ENCODE data around the gene CUL4A.

CUL4A gene

DNA sequence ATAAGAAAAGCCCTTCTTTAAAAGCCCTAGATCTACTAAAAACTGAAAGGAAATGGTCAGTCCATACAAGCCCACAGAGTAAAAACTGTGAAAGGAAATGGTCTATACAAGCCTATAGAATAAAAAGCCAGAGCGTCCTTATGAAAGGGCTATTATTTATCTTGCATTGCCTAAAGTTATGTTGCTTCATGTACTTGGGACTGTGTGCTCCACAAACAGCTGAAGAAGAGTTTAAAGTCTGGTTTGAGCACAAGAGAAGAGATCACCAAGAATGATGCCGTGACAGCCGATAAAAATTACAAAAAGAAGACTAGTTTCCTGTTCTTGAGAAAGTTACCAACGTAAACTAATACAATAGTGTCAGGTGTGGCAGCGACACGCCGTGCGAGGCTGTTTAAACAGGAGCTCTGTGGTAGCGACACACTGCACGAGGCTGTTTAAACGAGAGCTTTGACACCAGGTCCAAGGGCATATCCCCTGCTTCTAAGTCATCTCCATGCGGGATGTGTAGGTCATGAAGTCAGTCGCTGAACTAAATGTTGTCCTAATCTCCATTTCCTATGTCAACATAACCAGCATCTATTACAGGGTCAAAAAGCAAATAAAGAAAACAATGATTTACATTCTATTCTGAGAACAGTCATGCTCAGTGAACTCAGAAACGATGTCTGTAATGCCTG, 25.8 kb upstream of the CUL4A start:
- Histone ChIP-seq H3K27ac (ENCODE audit: poor library complexity, severe bottlenecking) (no peak overlapping the region), H3K4me3 (ENCODE audit: severe bottlenecking) (no peak overlapping the region), H3K4me1 (ENCODE audit: insufficient read depth, poor library complexity, severe bottlenecking) (peaks cover 16% of the 10 kb centered on the region), H3K9me3 (ENCODE audit: severe bottlenecking) (no peaks in the 10 kb centered on the region), H3K36me3 (ENCODE audit: low read depth) (peaks cover 93% of the 10 kb centered on the region), H3K27me3 (ENCODE audit: insufficient read depth, poor library complexity, severe bottlenecking) (no peaks in the 10 kb centered on the region)
- TF ChIP-seq, protein P1, sequence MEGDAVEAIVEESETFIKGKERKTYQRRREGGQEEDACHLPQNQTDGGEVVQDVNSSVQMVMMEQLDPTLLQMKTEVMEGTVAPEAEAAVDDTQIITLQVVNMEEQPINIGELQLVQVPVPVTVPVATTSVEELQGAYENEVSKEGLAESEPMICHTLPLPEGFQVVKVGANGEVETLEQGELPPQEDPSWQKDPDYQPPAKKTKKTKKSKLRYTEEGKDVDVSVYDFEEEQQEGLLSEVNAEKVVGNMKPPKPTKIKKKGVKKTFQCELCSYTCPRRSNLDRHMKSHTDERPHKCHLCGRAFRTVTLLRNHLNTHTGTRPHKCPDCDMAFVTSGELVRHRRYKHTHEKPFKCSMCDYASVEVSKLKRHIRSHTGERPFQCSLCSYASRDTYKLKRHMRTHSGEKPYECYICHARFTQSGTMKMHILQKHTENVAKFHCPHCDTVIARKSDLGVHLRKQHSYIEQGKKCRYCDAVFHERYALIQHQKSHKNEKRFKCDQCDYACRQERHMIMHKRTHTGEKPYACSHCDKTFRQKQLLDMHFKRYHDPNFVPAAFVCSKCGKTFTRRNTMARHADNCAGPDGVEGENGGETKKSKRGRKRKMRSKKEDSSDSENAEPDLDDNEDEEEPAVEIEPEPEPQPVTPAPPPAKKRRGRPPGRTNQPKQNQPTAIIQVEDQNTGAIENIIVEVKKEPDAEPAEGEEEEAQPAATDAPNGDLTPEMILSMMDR (IDR thresholded peaks at IDR 0.05; ENCODE audit: poor library complexity, severe bottlenecking) = no peak
- DNase-seq (ENCODE audit: low spot score) = no peak
- ATAC-seq (ENCODE audit: low read depth) = no peak

DNA sequence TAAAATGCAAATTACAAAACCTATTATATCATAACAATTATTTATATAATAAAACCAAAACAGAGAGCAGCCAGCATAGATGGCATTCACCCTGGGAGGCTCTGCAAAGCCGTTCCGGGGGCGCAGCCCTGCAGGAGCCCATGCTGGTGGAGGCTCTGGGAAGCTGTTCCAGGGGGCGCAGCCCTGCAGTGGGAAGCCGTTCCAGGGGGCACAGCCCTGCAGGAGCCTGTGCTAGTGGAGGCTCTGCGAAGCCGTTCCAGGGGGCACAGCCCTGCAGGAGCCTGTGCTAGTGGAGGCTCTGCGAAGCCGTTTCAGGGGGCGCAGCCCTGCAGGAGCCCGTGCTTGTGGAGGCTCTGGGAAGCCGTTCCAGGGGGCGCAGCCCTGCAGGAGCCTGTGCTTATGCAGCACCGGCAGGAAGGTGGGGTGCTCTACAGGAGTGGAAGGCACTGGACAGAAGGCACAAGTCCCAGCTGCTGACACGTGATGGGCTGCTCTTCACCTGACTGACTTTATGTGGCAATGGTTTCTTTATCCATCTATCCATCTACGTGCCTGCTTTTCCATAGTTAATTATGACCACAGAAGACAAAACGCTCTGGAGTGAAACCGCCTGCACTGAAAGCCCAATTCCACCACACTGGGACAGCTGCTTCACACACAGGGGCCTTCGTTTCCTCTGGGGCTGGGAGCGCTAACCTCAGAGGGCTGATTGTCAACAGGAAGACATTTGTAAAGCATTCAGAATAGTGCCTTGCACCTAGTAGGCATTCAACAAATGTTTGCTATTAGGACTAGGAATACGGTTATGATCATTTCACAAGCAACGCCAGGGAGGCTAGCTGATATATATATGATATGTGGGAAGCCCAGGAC, 24.6 kb upstream of the CUL4A start:
- Histone ChIP-seq H3K27me3 (ENCODE audit: insufficient read depth, poor library complexity, severe bottlenecking) (no peaks in the 10 kb centered on the region), H3K27ac (ENCODE audit: poor library complexity, severe bottlenecking) (no peak overlapping the region), H3K36me3 (ENCODE audit: low read depth) (peaks cover 93% of the 10 kb centered on the region), H3K9me3 (ENCODE audit: severe bottlenecking) (no peaks in the 10 kb centered on the region), H3K4me3 (ENCODE audit: severe bottlenecking) (no peak overlapping the region), H3K4me1 (ENCODE audit: insufficient read depth, poor library complexity, severe bottlenecking) (peaks cover 16% of the 10 kb centered on the region)
- DNase-seq (ENCODE audit: low spot score) (no peak), ATAC-seq (ENCODE audit: low read depth) (no peak)
- TF ChIP-seq, protein P1 (IDR thresholded peaks at IDR 0.05; ENCODE audit: poor library complexity, severe bottlenecking) = no peak

DNA sequence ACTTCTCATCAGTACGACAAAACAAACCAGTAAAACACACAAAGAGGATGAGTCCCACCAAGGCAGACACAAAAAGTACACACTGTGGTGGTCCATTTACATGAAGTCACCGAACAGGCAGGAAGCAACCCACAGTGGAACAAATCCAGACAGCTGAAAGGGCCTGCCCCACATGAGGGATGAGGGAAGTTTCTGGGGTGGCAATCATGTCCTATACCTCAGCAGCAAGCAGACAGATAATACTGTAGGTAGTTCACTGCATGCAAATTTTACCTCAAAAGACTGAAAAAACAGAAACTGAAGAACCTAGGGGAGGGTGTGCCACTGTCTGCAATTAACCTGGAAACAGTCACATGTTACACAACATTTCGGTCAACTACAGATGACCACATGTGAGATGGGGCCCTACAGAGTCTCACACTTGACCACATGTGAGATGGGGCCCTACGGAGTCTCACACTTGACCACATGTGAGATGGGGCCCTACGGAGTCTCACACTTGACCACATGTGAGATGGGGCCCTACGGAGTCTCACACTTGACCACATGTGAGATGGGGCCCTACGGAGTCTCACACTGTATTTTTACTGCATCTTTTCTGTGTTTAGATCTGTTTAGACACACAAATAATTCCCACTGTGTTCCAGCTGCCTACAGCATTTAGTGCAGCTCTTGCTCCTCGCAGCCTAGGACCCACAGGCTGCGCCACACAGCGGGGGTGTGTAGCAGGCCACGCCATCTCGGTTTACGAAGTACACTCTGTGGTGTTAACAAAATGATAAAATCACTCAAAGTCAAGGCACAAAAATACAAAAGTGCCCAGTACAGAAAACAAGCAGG, 23.1 kb upstream of the CUL4A start:
- ATAC-seq (ENCODE audit: low read depth) = no peak
- Histone ChIP-seq H3K4me3 (ENCODE audit: severe bottlenecking) (no peak overlapping the region), H3K4me1 (ENCODE audit: insufficient read depth, poor library complexity, severe bottlenecking) (peaks cover 16% of the 10 kb centered on the region), H3K27me3 (ENCODE audit: insufficient read depth, poor library complexity, severe bottlenecking) (no peaks in the 10 kb centered on the region), H3K9me3 (ENCODE audit: severe bottlenecking) (no peaks in the 10 kb centered on the region), H3K36me3 (ENCODE audit: low read depth) (peaks cover 89% of the 10 kb centered on the region), H3K27ac (ENCODE audit: poor library complexity, severe bottlenecking) (peak overlapping the region; percentile 78)
- TF ChIP-seq, protein P1 (IDR thresholded peaks at IDR 0.05; ENCODE audit: poor library complexity, severe bottlenecking) = no peak
- no peak for DNase-seq (ENCODE audit: low spot score)

DNA sequence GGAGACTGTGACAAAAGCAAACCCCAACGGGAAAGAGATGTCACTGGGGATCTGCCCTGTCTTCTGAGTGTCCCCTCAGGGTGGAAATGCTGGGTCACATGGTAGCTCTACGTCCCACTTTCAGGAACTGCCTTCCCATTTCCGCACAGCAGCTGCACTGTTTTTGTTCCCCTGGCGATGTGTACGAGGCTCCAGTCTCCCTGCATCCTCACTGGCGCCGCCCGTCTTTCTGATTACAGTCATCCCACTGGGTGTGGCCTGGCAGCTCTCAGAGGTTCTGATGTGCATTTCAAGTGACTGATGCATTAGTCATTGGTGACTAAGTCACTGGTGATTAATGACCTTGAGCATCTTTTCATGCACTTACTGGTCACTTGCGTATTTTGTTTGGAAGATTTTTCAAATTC, 22.1 kb upstream of the CUL4A start:
- Histone ChIP-seq H3K27me3 (ENCODE audit: insufficient read depth, poor library complexity, severe bottlenecking) (no peaks in the 10 kb centered on the region), H3K27ac (ENCODE audit: poor library complexity, severe bottlenecking) (peak overlapping the region; percentile 78), H3K9me3 (ENCODE audit: severe bottlenecking) (no peaks in the 10 kb centered on the region), H3K36me3 (ENCODE audit: low read depth) (peaks cover 89% of the 10 kb centered on the region), H3K4me3 (ENCODE audit: severe bottlenecking) (no peak overlapping the region), H3K4me1 (ENCODE audit: insufficient read depth, poor library complexity, severe bottlenecking) (peaks cover 16% of the 10 kb centered on the region)
- ATAC-seq (ENCODE audit: low read depth) (peak; percentile 100), DNase-seq (ENCODE audit: low spot score) (peak; percentile 98)
- TF ChIP-seq, protein P1 (IDR thresholded peaks at IDR 0.05; ENCODE audit: poor library complexity, severe bottlenecking) = peak; percentile 8
